ENCODE measurements around the gene SNRPB. TPM values are rescaled to one million over a fixed set of nuclear protein-coding genes. Genes with fewer than 3 reads are reported as not detected.
"Not testable (repeated sequence)": the region's sequence is repeated elsewhere in the genome, so short reads cannot be mapped to it uniquely, and the experiment has no call there.

Gene SNRPB
- 100 to 1,000 TPM in 1 of 2 donors, 10 to 100 TPM in 1; 68.4 to 111 TPM for total RNA-seq
- long read RNA-seq, donor 1, transcript SNRPB-202 (7 exons, 1,008 nt), result minor isoform, 5 of 29 reads
- long read RNA-seq, donor 1, transcript SNRPB-201 (7 exons, 1,154 nt), result major isoform, 21 of 29 reads
- long read RNA-seq, donor 1, partial matches to known transcripts, result 2 of 29 reads
- long read RNA-seq, donor 1, other reads (novel, unspliced or antisense), result 1 of 29 reads
- long read RNA-seq, donor 2, transcript SNRPB-201 (7 exons, 1,154 nt), result major isoform, 198 of 255 reads
- long read RNA-seq, donor 2, transcript SNRPB-202 (7 exons, 1,008 nt), result minor isoform, 36 of 255 reads
- long read RNA-seq, donor 2, partial matches to known transcripts, result 9 of 255 reads
- long read RNA-seq, donor 2, other reads (novel, unspliced or antisense), result 9 of 255 reads

DNA sequence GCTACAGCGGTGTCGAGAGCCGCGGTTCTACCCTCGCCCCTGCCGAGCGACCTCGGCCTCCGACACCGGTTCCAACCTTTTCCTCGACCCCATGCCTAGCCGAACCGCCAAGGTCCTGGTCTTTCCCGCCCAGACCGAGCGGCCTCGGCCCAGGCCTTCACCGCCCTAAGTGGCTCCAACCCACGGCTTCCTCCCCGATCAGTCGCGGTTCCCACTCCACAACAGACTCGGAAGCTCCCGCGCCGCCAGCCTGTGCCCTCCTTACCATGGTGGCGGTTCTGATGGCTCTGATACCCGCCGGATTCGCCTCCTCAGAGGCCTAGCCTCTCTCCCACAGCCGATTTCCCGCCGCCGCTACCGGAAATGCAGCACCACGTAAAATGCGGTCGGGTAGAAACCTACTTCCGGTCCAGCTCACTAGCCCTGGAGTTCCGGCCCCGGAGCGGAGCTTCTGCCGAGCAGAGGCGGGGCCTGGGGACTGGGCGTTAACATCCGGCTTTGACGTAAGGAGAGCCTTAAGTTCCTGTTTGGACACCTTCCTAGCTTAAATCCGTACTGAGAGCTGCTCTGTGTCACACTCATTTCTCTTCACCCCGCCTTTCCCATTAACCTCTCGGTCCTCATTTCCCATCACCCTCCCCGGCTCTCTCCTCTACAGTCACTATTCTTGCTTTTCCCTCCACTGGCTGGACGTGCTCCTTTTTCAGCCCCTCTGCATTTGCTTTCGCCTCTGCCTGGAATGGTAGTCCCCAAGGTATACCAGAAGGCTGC is at the start of gene SNRPB:
SNRPB (minus strand) TSS at position 367 of the 771 bp plus-strand sequence; CDS start at position 268, 99 bp downstream.
- peak; percentile 99 for DNase-seq (ENCODE audit: low spot score)
- intact Hi-C loops (cut with DNase I), result no loop called here

DNA sequence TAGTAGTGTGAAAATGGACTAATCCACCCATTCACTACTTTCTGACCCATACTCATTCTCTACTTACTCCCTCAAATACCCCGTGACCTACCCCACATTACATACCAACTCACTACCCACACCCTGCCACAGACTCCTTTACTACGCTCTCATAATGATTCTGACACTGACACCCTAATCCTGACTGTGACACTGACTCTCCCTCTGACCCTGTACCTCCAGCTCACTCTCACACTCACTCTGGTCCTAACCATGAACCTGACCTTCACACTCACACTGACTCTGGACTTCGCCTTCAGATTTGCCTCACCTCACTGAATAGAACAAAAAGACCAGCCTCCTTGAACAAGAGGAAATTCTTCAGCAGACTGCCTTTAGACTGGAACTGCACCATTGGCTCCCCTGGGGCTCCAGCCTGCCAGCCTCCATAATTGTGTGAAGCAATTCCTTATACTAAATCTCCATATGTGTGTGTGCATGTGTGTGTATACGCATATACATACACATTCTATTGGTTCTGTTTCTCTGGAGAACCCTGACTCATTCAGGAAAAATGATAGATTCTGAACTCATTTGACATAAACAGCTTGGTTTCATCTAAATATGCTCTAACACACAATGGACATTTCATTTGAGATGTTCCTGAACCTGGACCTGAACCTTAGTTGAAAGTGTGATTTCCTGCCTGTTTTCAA is 48.7 kb upstream of the SNRPB start:
- intact Hi-C loops (cut with DNase I), result no loop called here

DNA sequence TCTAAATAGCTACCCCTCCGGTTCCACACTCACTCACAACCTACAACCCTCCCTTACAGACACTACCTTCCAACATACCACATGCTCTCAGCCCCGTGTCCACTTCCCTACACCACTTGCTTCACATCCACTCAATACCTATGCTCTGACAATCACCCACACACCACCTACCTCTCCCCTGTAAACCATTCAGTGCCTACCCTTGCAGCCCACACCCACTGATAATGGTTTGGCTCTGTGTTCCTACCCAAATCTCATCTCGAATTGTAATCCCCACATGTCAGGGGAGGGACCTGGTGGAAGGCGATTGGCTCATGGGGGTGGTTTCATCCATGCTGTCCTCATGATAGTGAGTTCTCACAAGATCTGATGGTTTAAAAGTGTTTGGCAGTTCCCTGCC is 48.0 kb upstream of the SNRPB start:
- intact Hi-C loops (cut with DNase I), result no loop called here
- DNase-seq (ENCODE audit: low spot score), result no peak

More for the DNA sequence above, 48.7 kb upstream of the SNRPB start:
- DNase-seq (ENCODE audit: low spot score), result no peak

DNA sequence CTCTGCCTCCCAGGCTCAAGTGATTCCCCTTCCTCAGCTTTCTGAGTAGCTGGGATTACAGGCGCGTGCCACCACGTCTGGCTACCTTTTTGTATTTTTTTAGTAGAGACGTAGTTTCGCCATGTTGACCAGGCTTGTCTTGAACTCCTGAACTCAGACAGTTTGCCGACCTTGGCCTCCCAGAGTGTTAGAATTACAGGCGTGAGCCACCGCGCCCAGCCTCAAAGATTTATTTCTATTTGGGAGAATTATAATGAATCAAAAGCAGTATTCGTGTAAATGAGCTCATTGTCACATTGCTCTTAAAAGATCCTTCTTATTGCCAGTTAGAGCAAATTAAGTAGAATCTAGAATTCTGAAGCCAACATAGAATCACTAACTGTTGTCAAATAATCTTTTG is 47.5 kb upstream of the SNRPB start:
- no peak for DNase-seq (ENCODE audit: low spot score)

DNA sequence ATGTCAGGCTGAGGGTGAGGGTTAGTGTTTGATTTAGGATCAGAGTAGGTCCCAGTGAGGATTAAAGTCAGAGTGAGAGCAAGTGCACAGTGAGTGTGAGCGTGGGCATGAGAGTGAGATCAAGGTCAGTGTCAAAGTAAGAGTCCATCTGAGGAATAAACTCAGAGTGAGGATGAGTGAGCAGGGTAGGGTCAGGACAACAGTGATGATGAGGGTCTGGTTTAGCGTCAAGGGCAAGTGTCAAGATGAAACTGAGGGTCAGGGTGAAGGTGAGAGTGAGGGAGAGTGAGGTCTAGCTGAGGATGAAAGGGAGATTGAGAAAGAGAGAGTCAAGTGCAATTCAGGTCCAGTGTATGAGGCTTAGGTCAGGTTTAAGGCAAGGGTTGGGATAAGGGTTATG is 45.8 kb upstream of the SNRPB start:
- no peak for DNase-seq (ENCODE audit: low spot score)
- intact Hi-C loops (cut with DNase I), result no loop called here

More for the DNA sequence above, 47.5 kb upstream of the SNRPB start:
- intact Hi-C loops (cut with DNase I), result no loop called here

DNA sequence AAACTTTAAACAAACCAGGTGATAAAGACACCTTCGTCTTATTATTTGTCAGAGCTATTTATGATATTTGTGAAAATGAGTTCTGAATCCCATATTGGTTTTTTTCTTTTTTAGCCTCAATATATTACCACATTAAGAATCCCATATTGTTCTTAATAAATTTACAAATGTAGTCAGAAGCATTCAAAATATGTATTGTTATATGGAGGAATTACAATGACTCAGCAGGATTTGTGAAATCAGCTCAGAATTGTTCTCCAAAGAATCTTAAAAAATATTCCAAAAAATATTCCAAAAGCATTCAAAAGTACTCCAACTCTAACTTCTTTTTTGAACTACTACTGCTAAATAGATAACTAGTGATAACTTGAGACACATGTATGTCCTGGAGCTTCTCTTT is 44.6 kb upstream of the SNRPB start:
- DNase-seq (ENCODE audit: low spot score), result no peak
- intact Hi-C loops (cut with DNase I), result no loop called here

DNA sequence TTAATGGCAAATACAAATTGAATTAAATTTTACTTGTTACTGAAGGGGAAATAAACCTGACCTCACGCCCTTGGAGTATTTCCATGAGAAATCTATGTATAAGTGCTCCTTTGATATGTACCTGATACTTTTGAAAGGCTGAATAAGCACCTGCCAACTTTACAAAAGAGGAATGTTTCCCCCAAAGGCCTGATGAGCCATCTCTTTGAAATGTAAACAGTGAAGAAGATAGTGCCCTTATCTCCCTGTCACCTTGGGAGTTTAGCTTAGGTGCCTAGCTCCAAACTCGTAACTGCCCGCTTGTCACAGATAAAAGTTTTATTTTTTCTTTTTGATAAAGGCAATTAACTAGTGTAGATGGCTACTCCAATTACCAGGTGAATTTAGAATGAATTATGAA is 39.2 kb upstream of the SNRPB start:
- intact Hi-C loops (cut with DNase I), result no loop called here
- no peak for DNase-seq (ENCODE audit: low spot score)

DNA sequence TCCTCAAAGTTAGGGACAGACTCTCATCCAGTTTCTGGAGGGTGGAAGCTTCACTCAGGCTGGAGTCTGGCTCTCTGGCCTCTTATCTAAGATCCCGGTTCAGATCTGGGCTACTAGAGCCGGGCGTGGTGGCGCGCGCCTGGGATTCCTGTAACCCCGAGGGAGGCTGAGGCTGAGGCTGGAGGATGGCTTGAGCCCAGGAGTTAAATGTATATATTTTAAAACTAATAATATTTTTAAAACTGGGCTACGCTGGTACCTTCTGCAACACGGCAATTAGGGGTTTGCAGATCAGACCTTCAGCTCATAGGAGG is 38.8 kb upstream of the SNRPB start:
- peak; percentile 66 for DNase-seq (ENCODE audit: low spot score)
- intact Hi-C loops (cut with DNase I), result no loop called here

DNA sequence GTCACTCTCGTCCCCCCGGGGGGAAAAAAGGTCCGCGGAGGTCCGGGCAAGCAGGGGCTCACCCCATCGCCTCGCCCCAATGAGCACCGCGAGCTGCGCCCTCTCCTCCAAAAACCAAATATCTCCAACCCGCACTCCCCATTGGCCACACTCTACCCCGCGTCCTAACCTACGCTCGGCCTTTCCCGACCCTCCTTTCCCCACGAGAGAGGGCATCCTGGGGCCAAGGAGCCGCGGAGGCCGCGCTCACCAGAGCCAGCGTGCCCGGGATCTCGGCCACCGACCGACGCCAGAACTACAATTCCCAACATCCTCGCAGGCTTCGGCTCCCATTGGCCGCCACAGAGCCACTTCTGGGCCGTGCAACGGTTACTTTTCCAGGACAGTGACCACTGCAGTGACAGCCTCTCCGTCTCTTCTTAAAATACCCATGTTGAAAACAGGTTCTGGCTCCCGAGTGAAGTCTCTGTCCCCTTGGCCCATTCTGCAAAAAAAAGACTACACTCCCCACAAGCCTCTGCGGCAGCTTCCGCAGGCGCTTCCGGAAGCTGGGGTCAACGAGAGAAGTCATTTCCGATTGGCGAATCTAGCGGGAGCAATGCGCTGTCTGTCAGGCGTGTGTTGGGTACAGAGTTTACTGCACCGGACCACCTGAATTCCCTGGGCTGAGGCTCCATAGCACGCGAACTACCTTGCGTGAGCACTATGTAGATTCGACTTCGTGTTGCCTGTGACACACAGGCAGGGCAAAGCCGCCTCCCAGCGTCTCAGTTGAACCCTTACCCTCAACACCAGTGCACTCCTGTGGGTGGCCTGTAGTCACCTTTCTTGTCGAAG is 38.3 kb upstream of the SNRPB start, which contains the start of gene ZNF343:
ZNF343 (minus strand) TSS at position 285 of the 837 bp plus-strand sequence. CDS start 15,020 bp downstream, outside the sequence.
- peak; percentile 94 for DNase-seq (ENCODE audit: low spot score)
- intact Hi-C loops (cut with DNase I), result no loop called here

DNA sequence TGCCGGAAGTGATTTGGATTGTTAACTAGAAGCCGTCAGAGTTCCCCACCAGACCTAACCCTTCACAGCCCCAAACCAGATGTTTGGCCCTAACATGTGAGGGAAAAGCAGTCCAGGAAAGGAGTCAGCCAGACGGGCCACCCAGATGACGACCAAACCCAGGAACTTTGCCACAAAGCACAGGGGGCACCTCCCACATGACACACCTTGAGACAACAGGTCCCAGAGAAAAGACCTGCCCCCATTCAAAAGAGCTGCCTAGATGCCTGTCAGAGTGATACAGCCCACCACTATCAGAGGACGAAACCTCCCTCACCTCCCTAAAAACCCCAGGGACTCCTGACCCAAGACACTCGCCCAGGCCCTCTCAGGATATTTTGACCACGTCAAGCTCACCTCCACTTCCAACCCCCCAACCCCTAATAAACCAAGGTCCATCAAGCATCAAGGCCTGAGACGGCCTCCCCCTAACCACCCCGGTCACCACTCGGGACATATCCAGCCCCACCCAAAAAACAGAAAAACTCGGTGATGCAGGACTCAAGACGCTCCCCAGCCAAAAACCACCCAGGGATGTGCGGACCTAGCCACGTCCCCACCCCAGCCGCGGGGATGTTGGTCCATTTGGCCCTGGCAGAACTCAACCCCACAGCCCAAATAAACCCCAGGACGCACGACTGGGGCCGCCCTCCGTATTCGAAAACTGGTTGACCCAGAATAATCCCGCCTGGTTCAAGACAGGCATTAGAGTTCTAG is 37.5 kb upstream of the SNRPB start:
- intact Hi-C loops (cut with DNase I), result no loop called here
- peak; percentile 80 for DNase-seq (ENCODE audit: low spot score)

DNA sequence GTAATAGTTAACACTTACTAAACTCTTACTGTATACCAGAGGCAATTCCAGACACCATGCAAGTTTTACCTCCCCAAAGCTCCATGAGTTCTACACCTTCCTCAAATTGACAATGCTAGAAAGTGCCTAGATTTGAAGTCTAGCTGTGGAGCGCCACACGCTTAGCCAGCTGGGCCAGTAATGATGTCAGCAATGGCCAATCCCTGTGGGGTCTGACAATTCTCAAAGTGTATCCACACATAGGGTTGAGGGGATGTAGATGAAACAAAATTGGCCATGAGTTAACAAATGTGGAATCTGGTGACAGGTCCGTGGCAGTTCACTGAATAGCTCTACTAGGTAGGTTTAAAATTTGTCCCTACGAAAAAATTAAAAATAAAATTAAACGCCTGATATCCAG is 36.9 kb upstream of the SNRPB start:
- no peak for DNase-seq (ENCODE audit: low spot score)
- intact Hi-C loops (cut with DNase I), result no loop called here

DNA sequence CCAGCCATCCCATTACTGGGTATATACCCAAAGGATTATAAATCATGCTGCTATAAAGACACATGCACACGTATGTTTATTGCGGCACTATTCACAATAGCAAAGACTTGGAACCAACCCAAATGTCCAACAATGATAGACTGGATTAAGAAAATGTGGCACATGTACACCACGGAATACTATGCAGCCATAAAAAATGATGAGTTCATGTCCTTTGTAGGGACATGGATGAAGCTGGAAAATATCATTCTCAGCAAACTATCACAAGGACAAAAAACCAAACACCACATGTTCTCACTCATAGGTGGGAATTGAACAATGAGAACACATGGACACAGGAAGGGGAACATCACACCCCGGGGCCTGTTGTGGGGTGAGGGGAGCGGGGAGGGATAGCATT is 35.8 kb upstream of the SNRPB start:
- intact Hi-C loops (cut with DNase I); DNase-seq (ENCODE audit: low spot score): not testable (repeated sequence)

DNA sequence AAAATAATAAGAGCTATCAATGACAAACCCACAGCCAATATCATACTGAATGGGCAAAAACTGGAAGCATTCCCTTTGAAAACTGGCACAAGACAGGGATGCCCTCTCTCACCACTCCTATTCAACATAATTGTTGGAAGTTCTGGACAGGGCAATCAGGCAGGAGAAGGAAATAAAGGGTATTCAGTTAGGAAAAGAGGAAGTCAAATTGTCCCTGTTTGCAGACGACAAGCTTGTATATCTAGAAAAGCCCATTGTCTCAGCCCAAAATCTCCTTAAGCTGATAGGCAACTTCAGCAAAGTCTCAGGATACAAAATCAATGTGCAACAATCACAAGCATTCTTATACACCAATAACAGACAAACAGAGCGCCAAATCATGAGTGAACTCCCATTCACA is 34.2 kb upstream of the SNRPB start:
- DNase-seq (ENCODE audit: low spot score); intact Hi-C loops (cut with DNase I): not testable (repeated sequence)

DNA sequence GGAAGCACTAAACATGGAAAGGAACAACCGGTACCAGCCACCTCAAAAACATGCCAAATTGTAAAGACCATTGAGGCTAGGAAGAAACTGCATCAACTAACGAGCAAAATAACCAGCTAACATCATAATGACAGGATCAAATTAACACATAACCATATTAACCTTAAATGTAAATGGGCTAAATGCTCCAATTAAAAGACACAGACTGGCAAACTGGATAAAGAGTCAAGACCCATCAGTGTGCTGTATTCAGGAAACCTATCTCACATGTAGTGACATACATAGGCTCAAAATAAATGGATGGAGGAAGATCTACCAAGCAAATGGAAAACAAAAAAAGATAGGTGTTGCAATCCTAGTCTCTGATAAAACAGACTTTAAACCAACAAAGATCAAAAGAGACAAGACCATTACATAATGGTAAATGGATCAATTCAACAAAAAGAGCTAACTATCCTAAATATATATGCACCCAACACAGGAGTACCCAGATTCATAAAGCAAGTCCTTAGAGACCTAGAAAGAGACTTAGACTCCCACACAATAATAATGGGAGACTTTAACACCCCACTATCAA is 32.3 kb upstream of the SNRPB start:
- DNase-seq (ENCODE audit: low spot score); intact Hi-C loops (cut with DNase I): not testable (repeated sequence)

DNA sequence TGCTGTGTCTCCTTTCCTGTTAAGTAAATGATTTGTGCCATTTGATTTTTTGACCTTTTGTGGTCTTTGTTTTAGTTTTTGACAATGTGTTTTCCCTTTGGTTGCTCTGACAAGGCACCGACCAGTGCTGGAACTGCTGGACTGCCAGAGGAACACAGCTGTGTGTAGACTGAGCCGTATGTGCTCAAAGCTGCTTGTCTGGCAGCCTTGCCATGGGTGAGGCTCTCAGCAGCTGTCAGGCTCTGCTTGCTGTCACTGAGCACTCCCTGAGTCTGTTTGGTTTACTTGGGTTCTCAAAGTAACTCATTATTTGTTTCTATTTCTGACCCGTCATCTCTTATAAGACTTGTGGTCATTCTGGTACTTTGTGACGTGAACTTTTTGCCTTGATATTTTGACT is 15.1 kb upstream of the SNRPB start:
- intact Hi-C loops (cut with DNase I), result no loop called here
- DNase-seq (ENCODE audit: low spot score), result no peak

DNA sequence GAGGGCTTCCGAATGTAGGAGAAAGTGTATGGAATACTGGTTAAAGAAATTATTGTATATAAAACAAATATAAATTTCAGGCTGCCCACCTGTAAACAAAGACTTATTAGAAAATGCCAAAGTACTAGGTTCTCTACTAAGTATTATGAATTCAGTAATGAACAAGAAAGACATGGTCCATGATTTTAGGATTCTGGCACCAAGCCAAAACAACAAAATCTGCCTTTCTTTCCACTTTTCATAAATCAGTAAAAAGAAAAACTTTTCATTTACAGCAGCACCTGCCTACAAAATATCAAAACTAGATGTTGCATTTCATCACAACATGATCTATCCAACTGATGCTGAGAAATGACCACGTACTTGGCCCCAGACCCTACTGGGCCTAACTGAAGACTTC is 14.5 kb upstream of the SNRPB start:
- intact Hi-C loops (cut with DNase I), result no loop called here
- no peak for DNase-seq (ENCODE audit: low spot score)

DNA sequence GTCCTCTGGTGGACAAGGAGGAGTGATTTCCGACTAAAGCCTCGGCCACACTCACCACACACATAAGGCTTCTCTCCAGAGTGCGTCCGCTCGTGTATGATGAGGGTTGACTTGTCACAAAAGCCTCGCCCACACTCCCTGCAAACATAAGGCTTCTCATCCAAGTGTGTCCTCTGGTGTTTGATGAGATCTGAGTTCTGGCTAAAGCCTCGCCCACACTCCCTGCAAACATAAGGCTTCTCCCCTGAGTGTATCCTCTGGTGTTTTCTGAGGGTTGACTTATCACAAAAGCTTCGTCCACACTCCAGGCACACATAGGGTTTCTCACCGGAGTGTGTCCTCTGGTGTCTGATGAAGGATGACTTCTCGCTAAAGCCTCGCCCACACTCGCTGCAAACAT is 12.9 kb upstream of the SNRPB start:
- no peak for DNase-seq (ENCODE audit: low spot score)
- intact Hi-C loops (cut with DNase I), result no loop called here

DNA sequence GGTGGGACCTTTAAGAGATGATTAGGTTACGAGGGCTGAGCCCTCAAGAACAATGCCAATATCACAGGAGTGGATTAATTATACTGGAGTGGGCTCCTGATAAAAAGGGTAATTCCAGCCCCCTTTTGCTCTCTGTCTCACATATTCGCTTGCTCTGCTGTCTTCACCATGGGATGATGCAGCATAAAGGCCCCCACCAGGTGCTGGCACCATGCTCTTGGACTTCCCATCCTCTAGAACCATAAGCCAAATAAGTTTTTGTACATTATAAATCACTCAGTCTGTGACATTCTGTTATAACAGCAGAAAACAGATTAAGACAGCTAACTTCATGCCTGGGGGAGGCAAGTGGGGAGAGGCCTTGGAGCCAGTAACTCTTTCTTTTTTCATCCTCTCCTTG is 9.8 kb upstream of the SNRPB start:
- intact Hi-C loops (cut with DNase I), result no loop called here
- no peak for DNase-seq (ENCODE audit: low spot score)

Data from posterior vena cava (tissue), 2 donors.